HG03354 (cell line): Measurements from ENCODE around the gene PARP1.

Experiments
- ATAC-seq: cut with Tn5 transposase; IDR thresholded peaks from one replicate; pipeline ENCODE4 v1.9.1; 2021; ENCODE audit warnings: mild to moderate bottlenecking; ENCODE audit not compliant: unreplicated experiment, poor library complexity, severe bottlenecking

The PARP1 gene

DNA sequence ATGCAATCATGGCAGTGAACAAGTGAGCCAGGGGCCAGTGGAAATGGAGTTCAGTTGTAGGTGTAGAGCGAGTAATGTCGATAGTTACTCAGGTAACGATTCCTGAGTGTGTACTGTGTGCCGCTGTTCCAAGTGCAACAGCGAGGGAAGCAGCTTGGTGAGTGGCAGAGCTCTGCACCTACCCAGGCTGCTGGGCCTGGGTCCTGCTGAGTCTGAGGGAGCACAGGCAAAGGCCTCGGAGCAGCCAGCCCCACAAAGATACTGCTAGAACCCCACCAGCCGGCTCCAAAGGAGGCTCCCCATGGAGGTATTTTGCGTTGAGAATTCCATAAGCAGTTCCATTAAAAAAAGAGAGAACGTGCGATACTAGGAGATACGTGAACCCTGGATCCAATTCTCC, 23.2 kb downstream of the PARP1 start:
- ATAC-seq = no peak

GRCh38 chr1:226384040-226384439, 23.9 kb downstream of the PARP1 start:
- ATAC-seq = no peak

DNA sequence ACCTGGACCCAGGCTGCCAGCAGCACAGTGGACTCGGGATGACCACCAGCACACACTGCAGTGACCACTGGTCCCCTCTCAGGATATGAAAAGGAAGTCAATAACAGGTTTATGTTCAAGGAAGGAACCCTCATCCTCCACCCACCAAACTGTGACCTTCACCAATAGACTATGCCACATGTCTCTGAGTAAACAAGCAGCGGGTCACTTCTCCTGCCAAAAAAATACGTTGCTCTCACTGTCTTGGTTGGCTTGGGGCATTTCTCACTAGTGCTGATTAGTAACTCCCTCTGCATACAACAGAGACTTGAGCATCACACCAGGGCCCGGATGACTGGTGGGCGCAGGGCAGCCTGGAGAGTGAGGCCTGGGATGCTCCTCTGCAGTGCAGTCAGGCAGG, 25.9 kb downstream of the PARP1 start:
- no peak for ATAC-seq

DNA sequence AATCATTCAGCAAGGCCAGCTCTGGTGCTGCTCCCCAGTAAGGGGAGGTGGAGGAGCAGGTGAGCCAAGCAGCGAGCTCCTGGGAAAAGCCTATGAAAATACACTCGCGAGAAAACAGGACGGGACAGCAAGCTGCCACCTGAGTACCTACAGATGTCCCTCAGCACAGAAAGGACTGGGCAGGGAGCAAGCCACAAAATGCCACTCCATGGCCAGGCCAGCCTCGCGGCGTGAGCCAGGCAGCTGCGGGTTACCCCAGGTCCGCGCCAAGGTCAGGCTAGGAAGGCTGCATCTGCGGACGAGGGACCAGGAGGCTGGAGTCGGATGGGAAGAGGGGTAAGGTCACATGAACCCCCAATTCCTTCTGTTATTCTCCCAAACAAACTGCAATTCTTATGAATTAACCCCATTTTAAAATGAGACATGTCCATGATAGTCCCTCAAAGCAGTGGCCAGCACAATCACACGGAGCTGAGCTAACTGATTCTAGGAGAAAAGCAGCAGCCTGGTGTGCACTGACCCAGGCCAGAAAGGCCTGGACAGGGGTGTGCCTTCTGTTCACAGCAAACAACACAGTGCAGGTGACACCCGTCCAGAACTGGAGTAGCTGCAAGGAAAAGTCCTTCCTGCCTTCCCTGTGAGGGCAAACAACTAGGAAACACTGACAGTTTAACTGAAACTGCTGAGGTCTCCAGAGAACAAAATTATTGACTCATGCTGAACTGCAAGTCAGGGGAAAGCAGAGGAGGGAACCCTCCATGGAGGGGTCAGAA, 26.5 kb downstream of the PARP1 start:
- ATAC-seq = no peak

- no peak for ATAC-seq
These were observed 29.8 kb downstream of the PARP1 start for GRCh38 chr1:226378071-226378470.

- ATAC-seq = no peak
These were observed 31.6 kb downstream of the PARP1 start for GRCh38 chr1:226376300-226376699.

- ATAC-seq = no peak
These were observed 34.5 kb downstream of the PARP1 start for GRCh38 chr1:226373376-226373775.

DNA sequence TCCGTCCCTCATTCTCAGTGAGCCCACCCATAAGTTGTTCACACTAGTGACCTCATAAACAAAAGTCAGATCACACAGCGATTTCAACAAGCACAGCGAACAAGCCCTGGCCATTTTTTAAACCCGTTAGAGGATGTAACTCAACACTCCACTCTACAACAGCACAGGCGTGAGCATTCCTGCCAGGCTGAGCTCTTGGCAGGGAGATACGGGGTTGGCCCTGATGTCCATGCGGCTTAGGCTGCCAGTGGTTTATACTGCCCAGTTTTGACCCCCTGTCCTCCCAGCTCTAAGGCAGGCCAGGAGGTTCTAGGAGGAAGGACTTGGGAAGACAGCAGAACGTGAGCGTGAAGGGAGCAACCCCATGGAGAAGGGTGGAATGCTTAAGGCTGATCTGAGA, 35.0 kb downstream of the PARP1 start:
- ATAC-seq = no peak

DNA sequence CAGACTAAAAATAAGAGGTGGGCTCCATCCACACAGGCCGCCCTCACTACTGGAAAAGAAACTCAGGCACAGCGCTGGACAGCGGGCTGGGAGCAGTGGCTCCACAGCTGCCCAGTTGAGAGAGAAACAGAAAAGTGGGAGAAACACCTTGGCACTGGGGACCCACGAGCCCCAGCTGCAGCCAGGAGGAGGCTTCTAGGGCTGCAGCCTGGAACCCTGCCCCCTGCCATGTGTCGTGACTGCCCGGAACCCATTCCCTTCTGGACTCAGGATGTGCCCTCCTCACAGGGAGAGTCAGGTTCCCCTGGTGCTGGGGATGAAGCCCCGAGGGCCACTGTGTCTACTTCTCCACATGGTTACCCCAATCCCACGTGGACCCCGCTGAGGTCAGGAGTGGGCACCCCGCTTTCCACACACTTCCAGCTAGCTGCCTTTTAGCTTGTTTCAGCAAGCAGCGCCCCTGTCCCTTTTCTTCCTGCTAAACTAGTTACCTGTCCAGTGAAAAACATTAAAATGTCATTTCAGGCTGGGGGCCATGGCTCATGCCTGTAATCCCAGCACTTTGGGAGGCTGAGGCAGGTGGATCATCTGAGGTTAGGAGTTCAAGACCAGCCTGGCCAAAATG, 35.9 kb downstream of the PARP1 start:
- ATAC-seq = no peak

- ATAC-seq = peak; percentile 23
These were observed 36.7 kb downstream of the PARP1 start for GRCh38 chr1:226371027-226371694.

- ATAC-seq = peak; percentile 72
These were observed 37.6 kb downstream of the PARP1 start for GRCh38 chr1:226370144-226370923.

DNA sequence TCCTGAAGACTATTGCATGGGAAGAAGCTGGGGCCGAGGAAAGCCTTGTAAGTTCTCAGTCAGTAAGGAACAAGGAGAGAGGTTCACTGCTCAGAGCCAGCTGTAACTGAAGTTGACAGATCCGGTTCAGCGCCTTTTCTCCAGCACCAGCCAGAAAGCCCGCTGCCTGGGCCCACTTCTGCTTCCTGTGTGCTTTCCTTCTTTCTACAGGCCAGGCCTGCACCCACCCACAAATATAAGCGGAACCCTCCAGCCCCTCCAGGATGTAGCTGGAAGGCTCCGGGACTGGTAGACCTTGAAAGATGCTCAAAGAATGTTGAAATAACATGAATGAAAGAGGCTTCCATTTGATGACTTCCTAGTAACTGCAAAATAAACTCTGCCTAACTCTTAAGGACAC, 38.8 kb downstream of the PARP1 start:
- peak; percentile 39 for ATAC-seq

DNA sequence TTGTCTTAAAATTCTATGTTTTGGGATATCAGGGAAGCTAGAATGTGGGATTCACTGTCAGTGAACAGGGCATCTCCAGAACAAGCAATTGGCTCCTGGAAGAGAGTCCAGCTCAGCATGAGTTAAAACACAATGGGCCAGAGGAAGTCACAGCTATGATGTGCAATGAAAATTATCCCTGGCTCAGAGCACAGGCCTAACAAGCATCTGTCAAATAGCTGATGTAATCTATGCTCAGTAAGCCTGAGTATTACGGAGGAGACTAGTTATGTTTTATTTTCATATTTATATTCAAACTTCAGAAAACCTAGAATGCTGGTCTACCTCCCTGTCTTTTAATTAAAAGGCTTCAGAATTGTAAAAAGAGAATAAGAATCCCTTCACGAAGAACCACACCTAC, 41.6 kb downstream of the PARP1 start:
- no peak for ATAC-seq

DNA sequence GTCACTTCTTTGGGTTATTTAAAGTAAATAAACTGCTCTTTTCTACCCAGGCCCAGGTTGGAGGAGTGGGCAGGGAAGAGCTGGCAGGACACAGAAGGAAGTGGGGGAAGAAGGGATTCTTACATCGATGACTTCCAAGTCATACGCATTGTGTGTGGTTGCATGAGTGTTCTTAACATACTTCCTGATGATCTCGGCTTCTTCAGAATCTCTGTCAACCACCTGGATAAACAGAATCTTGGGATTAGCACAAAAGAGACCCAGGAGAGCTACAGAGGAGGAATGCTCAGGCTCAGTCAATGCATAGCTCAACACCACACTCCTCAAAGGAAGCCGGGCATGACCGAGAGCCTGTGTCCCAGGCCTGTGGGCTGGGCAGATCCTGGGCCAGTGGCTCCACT, 42.1 kb downstream of the PARP1 start:
- no peak for ATAC-seq

DNA sequence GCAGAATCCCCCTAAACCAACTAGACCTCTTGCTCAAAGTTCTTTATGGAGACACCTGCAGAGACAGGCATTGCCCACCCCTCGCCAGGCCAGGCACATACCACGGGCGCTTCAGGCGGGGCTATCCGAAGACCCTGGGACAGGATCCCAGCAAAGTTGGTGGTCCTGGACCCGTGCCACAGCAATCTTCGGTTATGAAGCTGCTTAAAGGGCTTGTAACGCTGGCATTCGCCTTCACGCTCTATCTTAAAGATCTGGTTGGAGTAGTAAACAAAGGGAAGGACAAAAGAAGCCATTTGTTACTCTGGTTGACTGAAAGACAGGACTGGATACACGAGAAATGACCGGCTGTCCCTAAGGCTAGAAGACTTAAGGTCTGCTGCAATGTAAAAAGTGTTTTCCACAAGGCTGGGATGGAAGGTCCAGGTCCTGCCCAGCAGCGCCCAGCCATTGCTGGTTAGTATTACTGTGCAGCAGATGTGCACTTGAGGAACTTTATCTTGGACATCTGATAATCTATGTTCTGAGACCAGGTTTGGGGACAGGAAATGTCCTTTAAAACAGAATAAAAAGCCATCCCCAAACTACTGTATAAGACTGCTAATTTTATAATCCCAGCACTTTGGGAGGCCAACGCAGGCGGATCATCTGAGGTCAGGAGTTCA, 42.9 kb downstream of the PARP1 start:
- no peak for ATAC-seq

DNA sequence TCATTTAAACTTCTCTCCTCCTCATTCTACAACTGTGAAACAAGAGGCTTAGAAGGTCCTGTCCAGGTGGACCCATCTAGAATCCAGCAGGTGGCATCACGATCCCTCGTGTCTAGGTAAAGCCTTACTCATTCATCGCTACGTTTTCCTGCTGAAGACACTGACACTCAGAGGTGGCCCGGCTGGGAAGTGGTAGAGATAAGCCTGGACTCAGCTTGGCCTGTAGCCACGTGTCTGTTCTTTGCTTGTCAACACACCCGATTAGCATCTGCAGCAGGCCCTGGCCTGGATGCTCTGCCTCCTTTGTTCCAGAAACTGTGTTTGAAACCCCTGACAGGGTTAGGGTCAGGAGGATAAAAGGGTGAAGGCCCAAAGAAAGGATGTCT, 43.4 kb downstream of the PARP1 start:
- ATAC-seq = no peak

DNA sequence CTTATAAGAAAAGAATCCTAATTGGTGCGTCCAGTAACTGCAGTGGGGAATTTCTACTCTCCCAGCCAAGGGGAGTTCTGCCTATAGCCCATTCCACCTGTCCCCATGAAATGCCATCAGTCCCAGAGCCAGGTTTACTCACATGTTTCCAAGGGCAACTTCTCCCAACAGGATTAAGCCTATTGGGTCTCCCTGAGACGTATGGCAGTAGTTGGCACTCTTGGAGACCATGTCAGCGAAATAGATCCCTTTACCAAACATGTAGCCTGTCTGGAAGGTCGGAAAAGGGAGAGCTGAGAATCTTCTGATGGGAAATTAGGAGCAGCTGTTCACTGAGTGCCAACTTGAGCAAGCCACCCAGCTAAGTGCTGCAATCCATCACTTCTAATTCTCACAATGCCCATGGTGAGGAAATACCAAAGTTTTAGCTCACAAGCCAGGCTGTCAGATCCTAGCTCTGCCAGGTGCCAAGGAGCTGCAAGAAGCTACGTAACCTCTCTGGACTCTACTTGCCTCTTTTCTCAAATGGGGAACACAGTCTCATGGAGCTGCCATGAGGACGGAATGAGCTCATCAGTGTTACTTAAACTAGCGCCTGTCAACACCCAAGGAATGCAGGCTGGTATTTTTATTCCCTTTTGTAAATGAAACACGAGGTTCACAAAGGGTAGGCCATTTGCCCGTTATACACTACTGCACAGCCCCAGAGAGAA, 43.9 kb downstream of the PARP1 start:
- no peak for ATAC-seq

GRCh38 chr1:226362891-226363447, 44.9 kb downstream of the PARP1 start:
- no peak for ATAC-seq

- no peak for ATAC-seq
These were observed 45.5 kb downstream of the PARP1 start for GRCh38 chr1:226362361-226362760.
